HG03432 (cell line): ENCODE results near the gene GPALPP1.
"Not testable (repeated sequence)": the region's sequence is repeated elsewhere in the genome, so short reads cannot be mapped to it uniquely, and the experiment has no call there.

Experiments used
- ATAC-seq: cut with Tn5 transposase; IDR thresholded peaks from one replicate; pipeline ENCODE4 v1.9.1; 2021; ENCODE audit warnings: mild to moderate bottlenecking, moderate library complexity; ENCODE audit not compliant: unreplicated experiment

GPALPP1 gene

GRCh38 chr13:45060062-45060461, 70.7 kb downstream of the GPALPP1 start:
- ATAC-seq = no peak

DNA sequence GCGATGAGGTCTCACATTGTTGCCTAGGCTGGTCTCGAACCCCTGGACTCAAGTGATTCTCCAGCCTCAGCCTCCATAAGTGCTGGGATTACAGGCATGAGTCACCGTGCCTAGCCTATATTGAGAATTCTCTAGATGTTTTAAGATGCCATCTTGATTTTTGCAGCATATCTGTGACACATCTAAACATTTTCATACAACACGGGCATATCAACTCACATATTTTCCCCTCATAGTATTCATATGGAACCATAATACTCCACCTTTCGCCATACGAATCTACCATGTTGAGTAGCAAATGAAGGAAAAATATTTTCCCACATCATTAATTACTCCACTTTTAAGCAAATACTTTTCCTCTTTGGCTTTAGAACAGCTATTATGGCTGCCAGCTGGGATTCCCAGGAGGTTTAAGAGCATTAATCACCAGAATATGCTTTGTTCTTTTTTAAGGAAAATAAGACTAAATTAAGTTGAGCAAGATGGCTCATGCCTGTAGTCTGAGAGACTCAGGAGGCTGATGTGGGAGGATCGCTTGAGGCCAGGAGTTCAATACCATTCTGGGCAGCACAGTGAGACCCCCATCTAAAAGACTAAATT, 74.0 kb downstream of the GPALPP1 start:
- no peak for ATAC-seq

DNA sequence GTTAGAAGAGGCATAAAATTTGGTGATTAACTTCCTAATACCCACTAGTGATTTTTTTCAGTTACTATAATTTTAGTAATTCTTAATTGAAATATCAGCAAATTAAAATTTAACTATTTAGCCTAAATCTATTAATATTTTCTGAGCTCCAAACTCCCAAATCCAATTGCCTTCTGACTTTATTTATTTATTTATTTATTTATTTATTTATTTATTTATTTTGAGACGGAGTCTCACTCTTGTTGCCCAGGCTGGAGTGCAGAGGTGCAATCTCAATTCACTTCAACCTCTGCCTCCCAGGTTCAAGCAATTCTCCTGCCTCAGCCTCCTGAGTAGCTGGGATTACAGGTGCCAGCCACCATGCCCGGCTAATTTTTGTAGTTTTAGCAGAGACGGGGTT, 74.6 kb downstream of the GPALPP1 start:
- not testable (repeated sequence) for ATAC-seq

DNA sequence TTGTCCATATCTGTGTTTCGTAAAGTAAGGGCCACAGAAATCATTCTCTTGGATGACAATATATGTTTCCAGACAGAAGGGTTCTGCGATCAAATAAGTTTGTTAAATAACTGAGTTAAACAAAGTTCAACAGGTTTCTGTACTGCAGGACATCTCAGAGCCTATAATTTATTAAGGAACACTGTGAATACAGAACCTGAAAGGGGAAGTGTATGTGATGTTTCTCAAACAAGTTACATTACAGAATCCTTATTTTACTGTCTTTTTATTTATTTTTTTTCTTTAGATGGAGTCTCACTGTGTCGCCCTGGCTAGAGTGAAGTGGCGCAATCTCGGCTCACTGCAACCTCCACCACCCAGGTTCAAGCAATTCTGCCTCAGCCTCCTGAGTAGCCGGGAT, 75.6 kb downstream of the GPALPP1 start:
- ATAC-seq = no peak

DNA sequence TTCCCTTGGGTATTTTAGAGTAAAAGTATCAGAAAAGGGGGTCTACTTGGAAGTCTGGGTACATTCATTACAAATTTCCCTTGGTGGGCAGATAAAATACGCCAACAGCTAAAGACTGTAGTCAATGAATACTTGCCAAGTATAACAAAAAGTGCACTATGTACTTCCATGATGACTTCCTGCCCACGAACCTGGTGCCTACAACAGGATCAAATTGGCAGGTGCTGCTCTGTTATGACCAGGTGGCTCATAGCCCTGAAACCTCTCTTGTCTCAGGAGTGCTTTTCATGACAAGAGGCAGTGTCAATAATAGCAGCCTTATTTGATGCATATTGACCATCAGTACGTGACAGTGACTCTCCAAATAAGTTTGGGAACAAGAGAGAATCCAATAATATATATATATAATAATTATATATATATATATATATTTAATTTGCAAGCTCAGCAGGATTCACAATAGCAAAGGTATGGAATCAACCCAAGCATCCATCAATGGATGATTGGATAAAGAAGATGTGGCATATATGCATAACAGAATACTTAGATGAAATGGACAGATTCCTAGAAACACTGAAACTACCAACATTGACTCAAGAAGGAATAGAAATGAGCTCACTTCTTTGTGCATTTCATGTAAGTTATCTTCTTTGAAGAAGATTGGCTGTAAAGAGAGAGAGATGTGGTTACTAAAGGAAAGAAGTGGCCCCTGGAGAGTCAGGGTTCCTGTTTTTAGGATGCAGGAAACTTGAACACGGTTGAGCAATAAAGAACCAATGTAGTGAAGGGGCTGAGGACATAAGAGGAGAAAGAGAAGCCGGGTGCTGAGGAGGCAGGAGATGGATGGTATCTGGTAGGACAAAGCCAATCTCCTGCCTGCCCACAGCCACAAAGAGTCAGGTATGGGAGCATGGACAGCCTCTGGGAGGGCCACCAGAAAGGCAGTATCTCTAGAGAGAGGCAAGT, 79.0 kb downstream of the GPALPP1 start:
- ATAC-seq = no peak

- no peak for ATAC-seq
Measured at GRCh38 chr13:45073809-45074208, 84.5 kb downstream of the GPALPP1 start.

DNA sequence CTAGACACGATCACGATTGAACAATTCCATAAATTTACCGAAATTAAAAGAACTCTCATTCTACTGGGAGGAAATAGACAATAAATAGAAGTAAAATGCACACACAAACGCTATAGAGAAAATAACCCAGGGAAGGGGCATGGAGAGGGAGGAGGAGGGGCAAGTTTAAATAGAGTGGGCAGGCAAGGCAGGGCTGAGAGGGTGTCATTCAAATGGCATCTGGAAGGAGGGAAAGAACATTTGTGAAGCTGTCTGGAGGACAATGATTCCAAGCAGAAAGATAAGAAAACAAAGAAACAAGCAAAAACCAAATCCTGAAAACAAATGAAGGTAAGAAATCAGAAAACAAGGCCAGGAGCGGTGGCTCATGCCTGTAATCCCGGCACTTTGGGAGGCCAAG, 85.4 kb downstream of the GPALPP1 start:
- no peak for ATAC-seq

GRCh38 chr13:45078003-45078402, 88.7 kb downstream of the GPALPP1 start:
- no peak for ATAC-seq
